Adipose tissue (tissue), 3 donors: ENCODE measurements around the gene KIRREL3. TPM values are rescaled to one million over a fixed set of nuclear protein-coding genes. Genes with fewer than 3 reads are reported as not detected.

Source experiments
- H3K27ac ChIP-seq: one replicate; pipeline ENCODE4 v1.5.1; 2013; ENCODE audit warnings: low read depth, low read length
- whole genome bisulfite sequencing, 3 donors: extraction: QIAGEN DNeasy Blood & Tissue Kit; methylation state at CpG; one replicate each; pipeline ENCODE4 v1.1.7; 2013; 5-methylcytosine and 5-hydroxymethylcytosine counted together
- polyA plus RNA-seq, 3 donors: library from polyadenylated mRNA; stranded (reverse); fragments of 200-250 nt; gene quantifications; one replicate each; pipeline ENCODE4 v1.2.3, GENCODE V29; 2013
- donor health status: healthy with polysubstance abuse.
- donor health status: Bipolar disorder and iron deficiency.
- donor health status: healthy.

Gene KIRREL3
- polyA plus RNA-seq, 3 donors: 0.04 to 0.34 (median 0.13) TPM

GRCh38 chr11:126929179-126930061 lies 71.2 kb downstream of the KIRREL3 start:
- no peak overlapping the region for H3K27ac ChIP-seq
- WGBS, 3 donors: 44 to 59% (median 52%) methylated on average over 10 of the region's 10 CpGs

- no peak overlapping the region for H3K27ac ChIP-seq
- WGBS, 3 donors: 59 to 64% (median 61%) methylated on average over 2 of the region's 2 CpGs
Observed at GRCh38 chr11:126927623-126928022, 72.9 kb downstream of the KIRREL3 start.

- 60 to 64% (median 62%) methylated on average over 9 of the region's 9 CpGs for WGBS, 3 donors
Observed at GRCh38 chr11:126926376-126926791, 74.2 kb downstream of the KIRREL3 start.

GRCh38 chr11:126925321-126926093 lies 75.1 kb downstream of the KIRREL3 start:
- no peak overlapping the region for H3K27ac ChIP-seq
- WGBS, 3 donors: 62 to 72% (median 67%) methylated on average over 11 of the region's 11 CpGs

More at GRCh38 chr11:126926376-126926791, 74.2 kb downstream of the KIRREL3 start:
- H3K27ac ChIP-seq: no peak overlapping the region

- H3K27ac ChIP-seq: no peak overlapping the region
- WGBS, 3 donors: 59 to 79% (median 60%) methylated on average over 5 of the region's 5 CpGs
Observed at GRCh38 chr11:126924376-126925040, 76.1 kb downstream of the KIRREL3 start.

- H3K27ac ChIP-seq: no peak overlapping the region
- WGBS, 3 donors: 80 to 97% (median 89%) methylated on average over 4 of the region's 4 CpGs
Observed at GRCh38 chr11:126920833-126921232, 79.7 kb downstream of the KIRREL3 start.

- no peak overlapping the region for H3K27ac ChIP-seq
- WGBS, 3 donors: 73 to 82% (median 79%) methylated on average over 3 of the region's 3 CpGs
Observed at GRCh38 chr11:126919147-126919823, 81.3 kb downstream of the KIRREL3 start.

- no peak overlapping the region for H3K27ac ChIP-seq
- WGBS, 3 donors: 77 to 81% (median 79%) methylated on average over 1 of the region's 1 CpG
Observed at GRCh38 chr11:126918556-126918955, 82.0 kb downstream of the KIRREL3 start.

GRCh38 chr11:126917531-126918204 lies 82.9 kb downstream of the KIRREL3 start:
- 61 to 77% (median 75%) methylated on average over 9 of the region's 9 CpGs for WGBS, 3 donors
- H3K27ac ChIP-seq: no peak overlapping the region

- 78 to 88% (median 84%) methylated on average over 4 of the region's 4 CpGs for WGBS, 3 donors
- no peak overlapping the region for H3K27ac ChIP-seq
Observed at GRCh38 chr11:126915430-126915829, 85.1 kb downstream of the KIRREL3 start.

- WGBS, 3 donors: 25 to 69% (median 44%) methylated on average over 1 of the region's 1 CpG
- H3K27ac ChIP-seq: no peak overlapping the region
Observed at GRCh38 chr11:126914941-126915340, 85.6 kb downstream of the KIRREL3 start.

GRCh38 chr11:126914166-126914565 lies 86.4 kb downstream of the KIRREL3 start:
- no peak overlapping the region for H3K27ac ChIP-seq
- WGBS, 3 donors: 36 to 62% (median 53%) methylated on average over 1 of the region's 1 CpG

GRCh38 chr11:126904520-126904919 lies 96.0 kb downstream of the KIRREL3 start:
- H3K27ac ChIP-seq: no peak overlapping the region
- 61 to 85% (median 73%) methylated on average over 2 of the region's 2 CpGs for WGBS, 3 donors

- WGBS, 3 donors: 52 to 85% (median 71%) methylated on average over 3 of the region's 3 CpGs
Observed at GRCh38 chr11:126901783-126902182, 98.8 kb downstream of the KIRREL3 start.

GRCh38 chr11:126899961-126900748 lies 100.4 kb downstream of the KIRREL3 start:
- no peak overlapping the region for H3K27ac ChIP-seq
- 77 to 84% (median 81%) methylated on average over 5 of the region's 5 CpGs for WGBS, 3 donors

More at GRCh38 chr11:126901783-126902182, 98.8 kb downstream of the KIRREL3 start:
- no peak overlapping the region for H3K27ac ChIP-seq

GRCh38 chr11:126898802-126899201 lies 101.8 kb downstream of the KIRREL3 start:
- H3K27ac ChIP-seq: no peak overlapping the region
- 40 to 86% (median 84%) methylated on average over 3 of the region's 3 CpGs for WGBS, 3 donors

- H3K27ac ChIP-seq: no peak overlapping the region
- 71 to 94% (median 87%) methylated on average over 2 of the region's 2 CpGs for WGBS, 3 donors
Observed at GRCh38 chr11:126897430-126897829, 103.1 kb downstream of the KIRREL3 start.
